SJCRH30 (cell line): Measurements from ENCODE around the gene GNAL. TPM values are rescaled to one million over a fixed set of nuclear protein-coding genes. Genes with fewer than 3 reads are reported as not detected.

Experiments used
- DNase-seq, 2 experiments: peaks; one replicate each; pipeline ENCODE4 v3.0.0-alpha.2; 2015 to 2020
- H3K27ac ChIP-seq: fragments of 250-450 bp; sonication (Bioruptor Pico); 2 replicates; pipeline ENCODE4 v1.5.1; 2020; ENCODE audit warnings: mild to moderate bottlenecking, moderate library complexity
- H3K27me3 ChIP-seq: fragments of 250-450 bp; sonication (Bioruptor Pico); 2 replicates; pipeline ENCODE4 v1.5.1; 2020; ENCODE audit warnings: mild to moderate bottlenecking, moderate library complexity
- H3K36me3 ChIP-seq: fragments of 250-450 bp; sonication (Bioruptor Pico); 2 replicates; pipeline ENCODE4 v1.5.1; 2020; ENCODE audit warnings: mild to moderate bottlenecking, moderate library complexity
- H3K4me1 ChIP-seq: fragments of 250-450 bp; sonication (Bioruptor Pico); 2 replicates; pipeline ENCODE4 v1.5.1; 2020; ENCODE audit warnings: mild to moderate bottlenecking, moderate library complexity
- H3K4me3 ChIP-seq: fragments of 250-450 bp; sonication (Bioruptor Pico); 2 replicates; pipeline ENCODE4 v1.5.1; 2020; ENCODE audit warnings: mild to moderate bottlenecking, moderate library complexity
- H3K9me3 ChIP-seq: fragments of 250-450 bp; sonication (Bioruptor Pico); replicated peaks from 2 replicates; pipeline ENCODE4 v1.5.1; 2020; ENCODE audit warnings: mild to moderate bottlenecking, moderate library complexity
- total RNA-seq: library from RNA; depleted of rRNA; stranded (reverse); fragments of >200 nt; shearing (Covaris generic); gene quantifications from 2 replicates; pipeline ENCODE4 v1.2.3, GENCODE V29; 2014

The GNAL gene
- total RNA-seq, 1 experiment from 2014 or later = 2.6 TPM

- H3K4me1 ChIP-seq = no peaks in the 10 kb centered on the region
- no peaks in the 10 kb centered on the region for H3K36me3 ChIP-seq
- H3K9me3 ChIP-seq = no peaks in the 10 kb centered on the region
- H3K4me3 ChIP-seq = no peak overlapping the region
- H3K27ac ChIP-seq = no peak overlapping the region
- H3K27me3 ChIP-seq = no peaks in the 10 kb centered on the region
- no peak for DNase-seq
Measured at GRCh38 chr18:11664286-11664685, 24.8 kb upstream of the GNAL start.

GRCh38 chr18:11665146-11665545, 23.9 kb upstream of the GNAL start:
- no peaks in the 10 kb centered on the region for H3K9me3 ChIP-seq
- H3K4me3 ChIP-seq = no peak overlapping the region
- H3K36me3 ChIP-seq = no peaks in the 10 kb centered on the region
- H3K27ac ChIP-seq = no peak overlapping the region
- no peak for DNase-seq
- no peaks in the 10 kb centered on the region for H3K27me3 ChIP-seq
- H3K4me1 ChIP-seq = no peaks in the 10 kb centered on the region

GRCh38 chr18:11665587-11665986, 23.5 kb upstream of the GNAL start:
- H3K27me3 ChIP-seq = no peaks in the 10 kb centered on the region
- H3K36me3 ChIP-seq = no peaks in the 10 kb centered on the region
- DNase-seq = no peak
- H3K27ac ChIP-seq = no peak overlapping the region
- H3K9me3 ChIP-seq = no peaks in the 10 kb centered on the region
- no peaks in the 10 kb centered on the region for H3K4me1 ChIP-seq
- H3K4me3 ChIP-seq = no peak overlapping the region

GRCh38 chr18:11666176-11666575, 22.9 kb upstream of the GNAL start:
- Histone ChIP-seq H3K27me3 (no peaks in the 10 kb centered on the region), H3K4me3 (no peak overlapping the region), H3K36me3 (no peaks in the 10 kb centered on the region), H3K4me1 (no peaks in the 10 kb centered on the region), H3K27ac (no peak overlapping the region), H3K9me3 (no peaks in the 10 kb centered on the region)
- no peak for DNase-seq

GRCh38 chr18:11666831-11667230, 22.2 kb upstream of the GNAL start:
- DNase-seq = no peak
- no peaks in the 10 kb centered on the region for H3K36me3 ChIP-seq
- no peaks in the 10 kb centered on the region for H3K9me3 ChIP-seq
- no peak overlapping the region for H3K4me3 ChIP-seq
- no peaks in the 10 kb centered on the region for H3K4me1 ChIP-seq
- H3K27ac ChIP-seq = no peak overlapping the region
- no peaks in the 10 kb centered on the region for H3K27me3 ChIP-seq

- H3K27me3 ChIP-seq = no peaks in the 10 kb centered on the region
Measured at GRCh38 chr18:11667578-11667977, 21.5 kb upstream of the GNAL start.

GRCh38 chr18:11668441-11669169, 20.5 kb upstream of the GNAL start:
- H3K4me1 ChIP-seq = no peaks in the 10 kb centered on the region
- no peak overlapping the region for H3K27ac ChIP-seq
- H3K9me3 ChIP-seq = no peaks in the 10 kb centered on the region
- H3K4me3 ChIP-seq = no peak overlapping the region
- no peaks in the 10 kb centered on the region for H3K27me3 ChIP-seq
- H3K36me3 ChIP-seq = no peaks in the 10 kb centered on the region
- DNase-seq = no peak

More at GRCh38 chr18:11667578-11667977, 21.5 kb upstream of the GNAL start:
- H3K4me1 ChIP-seq = no peaks in the 10 kb centered on the region
- no peak for DNase-seq
- H3K4me3 ChIP-seq = no peak overlapping the region
- no peaks in the 10 kb centered on the region for H3K9me3 ChIP-seq
- H3K27ac ChIP-seq = no peak overlapping the region
- no peaks in the 10 kb centered on the region for H3K36me3 ChIP-seq

- Histone ChIP-seq H3K9me3 (no peaks in the 10 kb centered on the region), H3K36me3 (no peaks in the 10 kb centered on the region), H3K27ac (no peak overlapping the region), H3K4me1 (no peaks in the 10 kb centered on the region), H3K4me3 (no peak overlapping the region), H3K27me3 (no peaks in the 10 kb centered on the region)
- no peak for DNase-seq
Measured at GRCh38 chr18:11669271-11669947, 19.7 kb upstream of the GNAL start.

- no peak overlapping the region for H3K4me3 ChIP-seq
- no peak overlapping the region for H3K27ac ChIP-seq
- H3K36me3 ChIP-seq = no peaks in the 10 kb centered on the region
- H3K9me3 ChIP-seq = no peaks in the 10 kb centered on the region
- no peaks in the 10 kb centered on the region for H3K27me3 ChIP-seq
- H3K4me1 ChIP-seq = no peaks in the 10 kb centered on the region
- DNase-seq = no peak
Measured at GRCh38 chr18:11669948-11670275, 19.2 kb upstream of the GNAL start.

GRCh38 chr18:11671156-11671555, 17.9 kb upstream of the GNAL start:
- Histone ChIP-seq H3K4me3 (no peak overlapping the region), H3K36me3 (no peaks in the 10 kb centered on the region), H3K9me3 (no peaks in the 10 kb centered on the region), H3K27me3 (no peaks in the 10 kb centered on the region), H3K27ac (no peak overlapping the region), H3K4me1 (no peaks in the 10 kb centered on the region)
- DNase-seq = no peak

GRCh38 chr18:11672198-11672597, 16.9 kb upstream of the GNAL start:
- Histone ChIP-seq H3K9me3 (no peaks in the 10 kb centered on the region), H3K36me3 (no peaks in the 10 kb centered on the region), H3K4me1 (no peaks in the 10 kb centered on the region), H3K27ac (no peak overlapping the region), H3K27me3 (no peaks in the 10 kb centered on the region), H3K4me3 (no peak overlapping the region)
- no peak for DNase-seq

GRCh38 chr18:11672846-11673454, 16.1 kb upstream of the GNAL start:
- Histone ChIP-seq H3K9me3 (no peaks in the 10 kb centered on the region), H3K27me3 (no peaks in the 10 kb centered on the region)
- DNase-seq = no peak

GRCh38 chr18:11673560-11673959, 15.5 kb upstream of the GNAL start:
- no peaks in the 10 kb centered on the region for H3K9me3 ChIP-seq
- H3K27me3 ChIP-seq = no peaks in the 10 kb centered on the region
- no peak overlapping the region for H3K4me3 ChIP-seq
- no peaks in the 10 kb centered on the region for H3K36me3 ChIP-seq
- H3K27ac ChIP-seq = no peak overlapping the region
- H3K4me1 ChIP-seq = no peaks in the 10 kb centered on the region
- DNase-seq = no peak

More at GRCh38 chr18:11672846-11673454, 16.1 kb upstream of the GNAL start:
- H3K36me3 ChIP-seq = no peaks in the 10 kb centered on the region
- no peak overlapping the region for H3K4me3 ChIP-seq
- H3K27ac ChIP-seq = no peak overlapping the region
- H3K4me1 ChIP-seq = no peaks in the 10 kb centered on the region

GRCh38 chr18:11674119-11674518, 14.9 kb upstream of the GNAL start:
- no peaks in the 10 kb centered on the region for H3K27me3 ChIP-seq
- H3K4me1 ChIP-seq = no peaks in the 10 kb centered on the region
- H3K4me3 ChIP-seq = no peak overlapping the region
- H3K9me3 ChIP-seq = no peaks in the 10 kb centered on the region
- no peak overlapping the region for H3K27ac ChIP-seq
- DNase-seq = no peak
- no peaks in the 10 kb centered on the region for H3K36me3 ChIP-seq

GRCh38 chr18:11676386-11676785, 12.7 kb upstream of the GNAL start:
- DNase-seq = no peak
- Histone ChIP-seq H3K27ac (no peak overlapping the region), H3K4me3 (no peak overlapping the region), H3K36me3 (no peaks in the 10 kb centered on the region), H3K27me3 (no peaks in the 10 kb centered on the region), H3K4me1 (no peaks in the 10 kb centered on the region), H3K9me3 (no peaks in the 10 kb centered on the region)
